ENCODE measurements around the gene MACF1. TPM values are rescaled to one million over a fixed set of nuclear protein-coding genes. Genes with fewer than 3 reads are reported as not detected.

Gene MACF1
- total and polyA plus RNA-seq, 2 of the 13 experiments (the other 11 are each of a cell fraction or from before 2014, with no cell fraction given): 36.7 to 65.4 TPM

- no peaks in the 10 kb centered on the region for H3K9me3 ChIP-seq (ENCODE audit: low read length)
- H3K27me3 ChIP-seq (ENCODE audit: control insufficient read depth in 1 of 2, insufficient read depth in 2 of 2, low read length in 2 of 2): no peaks in the 10 kb centered on the region
- intact Hi-C loops (cut with micrococcal nuclease; ENCODE audit: unreplicated experiment) (no loop called here), in situ Hi-C loops (cut with HindIII; ENCODE audit: extremely low pct_ligation_motif_present, low pct_unique_long_range_greater_than_20kb) (no loop called here)
- DNase-seq (ENCODE audit: low spot score): peak; percentile 30
- H4K20me1 ChIP-seq (ENCODE audit: insufficient read depth, low read length): 0 out of 2 replicates have a peak, but pooled peaks cover 6% of the 10 kb centered on the region
- H3K27ac ChIP-seq (ENCODE audit: extremely low read length, insufficient read depth, low read length): no peak overlapping the region
- H3K9ac ChIP-seq (ENCODE audit: insufficient read depth, low read depth, low read length): no peak overlapping the region
- BruUV-seq (replicated peaks): no TSS peak
- 0 out of 2 replicates have a peak, but pooled peaks have one; percentile 11 for TF ChIP-seq PPARG (CRISPR knock-in tag; conservative IDR thresholded peaks at IDR 0.05)
- TF ChIP-seq NR2C2 (CRISPR knock-in tag; IDR thresholded peaks at IDR 0.05; ENCODE audit: borderline replicate concordance): peak; percentile 67
- TF ChIP-seq NR2F1 (CRISPR knock-in tag; IDR thresholded peaks at IDR 0.05): peak in 1 of 2 experiments; percentile 24; a peak in 2 of 4 replicates
- TF ChIP-seq NR2F6 (IDR thresholded peaks at IDR 0.05): peak; percentile 81
- peak; percentile 71 for TF ChIP-seq NR2F6 (CRISPR knock-in tag; IDR thresholded peaks at IDR 0.05)
- TF ChIP-seq TFAP4 (IDR thresholded peaks at IDR 0.05; ENCODE audit: borderline replicate concordance, low read depth): peak; percentile 85; the same call in 1 of the 2 replicates
- peak; percentile 62 for TF ChIP-seq HNF4A (CRISPR knock-in tag; IDR thresholded peaks at IDR 0.05)
- no peak for TF ChIP-seq TARDBP (CRISPR knock-in tag; IDR thresholded peaks at IDR 0.05)
- peak; percentile 15; the same call in 1 of the 2 replicates for TF ChIP-seq ZNF768 (CRISPR knock-in tag; IDR thresholded peaks at IDR 0.05)
- TF ChIP-seq ETV5 (CRISPR knock-in tag; IDR thresholded peaks at IDR 0.05; ENCODE audit: borderline replicate concordance): no peak
- peaks cover 2 to 5% of the 10 kb centered on the region in 2 experiments; a peak in 2 of 5 replicates for H3K36me3 ChIP-seq (replicated peaks in 1 of 2; ENCODE audit: control insufficient read depth in 1 of 2, insufficient read depth in 2 of 2, low read length in 2 of 2)
- FAIRE-seq: no peak
- ChIA-PET CTCF (ENCODE audit: low intra/inter-chr PET ratio, low total read pairs) (no interaction called here), POLR2A (no interaction called here)
- WGBS (ENCODE audit: low lambda C conversion rate): 23% methylated on average over 3 of the region's 3 CpGs
- peaks cover 32% of the 10 kb centered on the region for H3K4me1 ChIP-seq (ENCODE audit: insufficient read depth, low read length)
- peak; percentile 90 for ATAC-seq
- no peak overlapping the region for H3K4me2 ChIP-seq (ENCODE audit: low read depth, low read length)
- H2AFZ ChIP-seq (ENCODE audit: low read length): no peak overlapping the region
- peaks cover 5% of the 10 kb centered on the region for H3K79me2 ChIP-seq (ENCODE audit: insufficient read depth, low read length)
- no peak overlapping the region for H3K4me3 ChIP-seq (replicated peaks in 1 of 3; ENCODE audit: insufficient read depth in 1 of 3, low read depth in 2 of 3, low read length in 3 of 3)
Measured at GRCh38 chr1:39272027-39272797, 67.7 kb downstream of the MACF1 start.

All from HepG2 (cell line).